H1 (cell line): ENCODE data around the gene GLIS2. TPM values are rescaled to one million over a fixed set of nuclear protein-coding genes. Genes with fewer than 3 reads are reported as not detected.

ENCODE experiments used
- CTCF ChIA-PET: fragments of 300-600 bp; sonication (Branson Sonifier 250); formaldehyde crosslinking; loops from one replicate; lab custom pipeline; 2021; ENCODE audit not compliant: partially characterized antibody; lab: Charles Lee
- POLR2A ChIA-PET: fragments of 300-600 bp; sonication (Branson Sonifier 250); formaldehyde crosslinking; loops from one replicate; lab custom pipeline; 2021; ENCODE audit warnings: inconsistent platforms; ENCODE audit not compliant: partially characterized antibody; lab: Charles Lee
- DNase-seq, 2 experiments: peaks; one replicate each; pipeline versions ENCODE4 v3.0.0 to v3.0.0-alpha.2; 2010 to 2022; ENCODE audit warnings: low spot score in 2 of 2, low read depth in 1 of 2, mixed read lengths in 1 of 2
- FAIRE-seq: peaks from 2 replicates; lab custom pipeline; 2011; peaks lifted over from hg19 to GRCh38; lab: Jason Lieb, UNC
- H2AFZ ChIP-seq: 2 replicates; pipeline ENCODE4 v1.8.1; 2012; ENCODE audit warnings: low read length, inconsistent platforms
- H2AK5ac ChIP-seq: 2 replicates; pipeline ENCODE4 v1.6.1; 2013; ENCODE audit warnings: low read depth, low read length
- H2BK120ac ChIP-seq: replicated peaks from 2 replicates; pipeline ENCODE3; 2013; ENCODE audit warnings: low read depth, low read length, inconsistent platforms
- H2BK12ac ChIP-seq: 2 replicates; pipeline ENCODE4 v1.6.1; 2013; ENCODE audit warnings: low read depth, low read length
- H2BK15ac ChIP-seq: 2 replicates; pipeline ENCODE4 v1.6.1; 2013; ENCODE audit warnings: low read length
- H2BK20ac ChIP-seq: 2 replicates; pipeline ENCODE4 v1.6.1; 2013; ENCODE audit warnings: low read length
- H2BK5ac ChIP-seq: 2 replicates; pipeline ENCODE4 v1.6.1; 2013; ENCODE audit warnings: low read depth, low read length
- H3K14ac ChIP-seq: 2 replicates; pipeline ENCODE4 v1.6.1; 2013; ENCODE audit warnings: inconsistent platforms; ENCODE audit not compliant: insufficient read length
- H3K18ac ChIP-seq: 2 replicates; pipeline ENCODE4 v1.6.1; 2013; ENCODE audit warnings: low read length; ENCODE audit errors: extremely low read depth
- H3K23ac ChIP-seq: 2 replicates; pipeline ENCODE4 v1.6.1; 2013; ENCODE audit warnings: inconsistent platforms; ENCODE audit not compliant: insufficient read length
- H3K23me2 ChIP-seq: 2 replicates; pipeline ENCODE4 v1.6.1; 2013; ENCODE audit warnings: low read depth, low read length
- H3K27ac ChIP-seq: 2 replicates; pipeline ENCODE4 v1.6.1; 2011; ENCODE audit warnings: low read depth, low read length, inconsistent platforms
- H3K27me3 ChIP-seq, 4 experiments: replicated peaks in 1 of 4; 1 replicate in 1 of 4; 2 replicates in 3 of 4; pipeline versions ENCODE4 v1.6.1 to v1.8.1; 2011 to 2013; ENCODE audit warnings: low read length in 3 of 4, mild to moderate bottlenecking in 3 of 4, inconsistent platforms in 2 of 4, mixed read lengths in 2 of 4, moderate library complexity in 1 of 4; ENCODE audit not compliant: control insufficient read depth in 3 of 4, insufficient read depth in 3 of 4; ENCODE audit errors: extremely low read depth in 1 of 4
- H3K36me3 ChIP-seq, 4 experiments: 2 replicates each; pipeline versions ENCODE4 v1.6.1 to v1.8.1; 2011 to 2013; ENCODE audit warnings: mild to moderate bottlenecking in 4 of 4, low read length in 3 of 4, moderate library complexity in 2 of 4, control low read depth in 1 of 4, inconsistent platforms in 1 of 4; ENCODE audit not compliant: insufficient read depth in 4 of 4, control insufficient read depth in 2 of 4
- H3K4ac ChIP-seq: replicated peaks from 2 replicates; pipeline ENCODE3; 2013; ENCODE audit warnings: low read length, low read depth, mixed read lengths, inconsistent platforms; ENCODE audit not compliant: insufficient read length
- H3K4me1 ChIP-seq, 4 experiments: replicated peaks in 1 of 4; 1 replicate in 1 of 4; 2 replicates in 3 of 4; pipeline versions ENCODE4 v1.6.1 to v1.8.1; 2011 to 2013; ENCODE audit warnings: low read length in 3 of 4, inconsistent platforms in 2 of 4, mixed read lengths in 1 of 4; ENCODE audit not compliant: insufficient read depth in 4 of 4, control insufficient read depth in 3 of 4
- H3K4me2 ChIP-seq, 2 experiments: 2 replicates each; pipeline versions ENCODE4 v1.6.1 to v1.8.1; 2011 to 2013; ENCODE audit warnings: low read depth in 2 of 2, low read length in 2 of 2, control low read depth in 1 of 2, inconsistent platforms in 1 of 2, mild to moderate bottlenecking in 1 of 2; ENCODE audit not compliant: insufficient read depth in 1 of 2
- H3K4me3 ChIP-seq, 4 experiments: fragments of 200-600, 300-600 bp in 1 of 4; sonication (generic), shearing (Covaris generic), sonication (Bioruptor Twin) in 1 of 4; 2 replicates each; pipeline versions ENCODE4 v1.5.1 to v1.8.1; 2011 to 2016; ENCODE audit warnings: low read length in 4 of 4, low read depth in 3 of 4, control low read depth in 2 of 4, inconsistent platforms in 2 of 4, mild to moderate bottlenecking in 2 of 4, mixed read lengths in 1 of 4, moderate library complexity in 1 of 4; ENCODE audit not compliant: insufficient read depth in 2 of 4; ENCODE audit errors: extremely low read depth in 1 of 4
- H3K56ac ChIP-seq: replicated peaks from 2 replicates; pipeline ENCODE3; 2013; ENCODE audit warnings: low read depth, mild to moderate bottlenecking, mixed read lengths, low read length, inconsistent platforms; ENCODE audit not compliant: insufficient read length
- H3K79me1 ChIP-seq: 2 replicates; pipeline ENCODE4 v1.6.1; 2013; ENCODE audit warnings: low read depth, low read length, control low read depth
- H3K79me2 ChIP-seq, 2 experiments: 2 replicates each; pipeline versions ENCODE4 v1.6.1 to v1.8.1; 2012 to 2013; ENCODE audit warnings: low read length in 2 of 2, mild to moderate bottlenecking in 2 of 2, inconsistent platforms in 1 of 2; ENCODE audit not compliant: insufficient read depth in 2 of 2, control insufficient read depth in 1 of 2
- H3K9ac ChIP-seq, 4 experiments: replicated peaks in 1 of 4; 1 replicate in 1 of 4; 2 replicates in 3 of 4; pipeline versions ENCODE4 v1.6.1 to v1.8.1; 2011 to 2013; ENCODE audit warnings: low read depth in 3 of 4, low read length in 3 of 4, control low read depth in 2 of 4, mild to moderate bottlenecking in 2 of 4, moderate library complexity in 2 of 4, inconsistent platforms in 1 of 4; ENCODE audit errors: extremely low read depth in 1 of 4
- H3K9me3 ChIP-seq, 2 experiments: 2 replicates each; pipeline versions ENCODE4 v1.6.1 to v1.8.1; 2012 to 2013; ENCODE audit warnings: mild to moderate bottlenecking in 2 of 2, moderate library complexity in 2 of 2, control low read depth in 1 of 2, inconsistent platforms in 1 of 2, low read depth in 1 of 2, low read length in 1 of 2, mixed read lengths in 1 of 2; ENCODE audit not compliant: insufficient read depth in 2 of 2
- H4K20me1 ChIP-seq, 2 experiments: replicated peaks in 1 of 2; 2 replicates each; pipeline versions ENCODE3 to v1.8.1; 2011 to 2013; ENCODE audit warnings: inconsistent platforms in 2 of 2, low read length in 2 of 2, mild to moderate bottlenecking in 1 of 2; ENCODE audit not compliant: insufficient read depth in 2 of 2, control insufficient read depth in 1 of 2
- H4K5ac ChIP-seq: 2 replicates; pipeline ENCODE4 v1.6.1; 2013; ENCODE audit warnings: low read length, low read depth, mixed read lengths, inconsistent platforms; ENCODE audit not compliant: insufficient read length
- H4K8ac ChIP-seq: 2 replicates; pipeline ENCODE4 v1.8.0; 2013; ENCODE audit warnings: mild to moderate bottlenecking, moderate library complexity, low read length, inconsistent platforms; ENCODE audit not compliant: insufficient read depth; ENCODE audit errors: extremely low read depth
- H4K91ac ChIP-seq: replicated peaks from 2 replicates; pipeline ENCODE3; 2013; ENCODE audit warnings: low read length, mixed read lengths, inconsistent platforms; ENCODE audit not compliant: insufficient read length
- CTBP2 ChIP-seq: IDR thresholded peaks from 2 replicates; pipeline ENCODE4 v1.7.0; 2011; ENCODE audit warnings: borderline replicate concordance, mild to moderate bottlenecking, moderate library complexity, mixed read lengths, low read length; ENCODE audit not compliant: insufficient read depth, insufficient read length
- GTF2F1 ChIP-seq: IDR thresholded peaks from 2 replicates; pipeline ENCODE4 v1.6.1; 2012; ENCODE audit warnings: low read depth, low read length, improper control_type of control experiment, borderline replicate concordance
- MAFK ChIP-seq: IDR thresholded peaks from 2 replicates; pipeline ENCODE4 v1.6.1; 2012; ENCODE audit warnings: low read depth, mild to moderate bottlenecking, improper control_type of control experiment, low read length
- SAP30 ChIP-seq: fragments of 300-600 bp; sonication (generic); IDR thresholded peaks from 2 replicates; pipeline ENCODE4 v1.7.1; 2012; ENCODE audit warnings: low read length, moderate library complexity, mild to moderate bottlenecking, inconsistent platforms; ENCODE audit not compliant: insufficient read depth, insufficient replicate concordance
- SRF ChIP-seq: IDR thresholded peaks from 2 replicates; pipeline ENCODE4 v1.6.1; 2011; ENCODE audit warnings: mild to moderate bottlenecking, low read depth, low read length, moderate library complexity
- TAF1 ChIP-seq: IDR thresholded peaks from 2 replicates; pipeline ENCODE4 v1.6.1; 2011; ENCODE audit warnings: mild to moderate bottlenecking, low read depth, low read length
- ZNF274 ChIP-seq: IDR thresholded peaks from 2 replicates; pipeline ENCODE4 v1.7.0; 2012; ENCODE audit warnings: low read length, borderline replicate concordance; ENCODE audit errors: extremely low read depth
- WGBS, 2 experiments: shearing (Covaris generic) in 1 of 2; methylation state at CpG; one replicate each; pipeline versions ENCODE4 v1.1.6 to v1.1.7; 2013 to 2015; ENCODE audit warnings: low lambda C conversion rate in 2 of 2, mixed read lengths in 2 of 2, inconsistent platforms in 1 of 2, low coverage in 1 of 2, missing lambda C conversion rate in 1 of 2; ENCODE audit not compliant: insufficient replicate concordance in 2 of 2, insufficient coverage in 1 of 2, insufficient read length in 1 of 2; ENCODE audit errors: extremely low coverage in 1 of 2, missing lambda C conversion rate in 1 of 2; 5-methylcytosine and 5-hydroxymethylcytosine counted together
- polyA plus RNA-seq, 7 experiments: library from polyadenylated mRNA; depleted of rRNA in 3 of 7; stranded (reverse) in 5 of 7; unstranded in 2 of 7; fragments of >200 nt in 5 of 7; fragments of 200-250 nt in 2 of 7; gene quantifications; 1 replicate in 5 of 7; 2 replicates in 1 of 7; 4 replicates in 1 of 7; pipeline versions ENCODE4 v1.2.1 to v1.2.3, GENCODE V29; 2011 to 2013; ENCODE audit warnings: missing spikeins in 2 of 7, mixed read lengths in 2 of 7
- total RNA-seq: library from RNA; stranded (reverse); fragmentation: NEBNext Ultra II Directional; extraction: Animal tissue kit (Norgen Biotek cat#: 25700); gene quantifications from 2 replicates; pipeline ENCODE4 v1.2.1, GENCODE V29; 2021

Gene GLIS2
- total and polyA plus RNA-seq, 2 of the 8 experiments (the other 6 are each of a cell fraction or from before 2014, with no cell fraction given), result 4.3 to 17.4 TPM

GRCh38 chr16:4318451-4318910, 2.6 kb downstream of the GLIS2 start:
- Histone ChIP-seq H3K4me2 (no peak overlapping the region), H2BK12ac (no peak overlapping the region), H3K4ac (no peak overlapping the region), H3K79me1 (peaks cover 13% of the 10 kb centered on the region), H4K5ac (no peak overlapping the region), H3K9me3 (no peaks in the 10 kb centered on the region), H3K23ac (no peak overlapping the region), H3K18ac (no peak overlapping the region), H3K4me1 (peaks cover 0 to 44% (median 38%) of the 10 kb centered on the region in 4 experiments; a peak in 6 of 7 replicates), H2BK20ac (no peak overlapping the region), H2AK5ac (no peak overlapping the region), H2BK15ac (no peak overlapping the region), H2BK5ac (0 out of 2 replicates have a peak overlapping the region, but pooled peaks have one; percentile 13), H3K14ac (no peak overlapping the region), H3K27ac (no peak overlapping the region), H3K9ac (no peak overlapping the region), H4K20me1 (peaks cover 19 to 26% of the 10 kb centered on the region in 2 experiments), H3K56ac (no peak overlapping the region), H2BK120ac (no peak overlapping the region), H4K8ac (no peak overlapping the region; the same call in 1 of the 2 replicates), H3K27me3 (peaks cover 0 to 14% (median 11%) of the 10 kb centered on the region in 4 experiments; a peak in 6 of 7 replicates), H4K91ac (no peak overlapping the region), H3K36me3 (no peaks in the 10 kb centered on the region), H3K23me2 (peaks cover 12% of the 10 kb centered on the region), H2AFZ (no peak overlapping the region), H3K4me3 (no peak overlapping the region), H3K79me2 (peaks cover 0 to 65% of the 10 kb centered on the region in 2 experiments; a peak in 3 of 4 replicates)
- no peak for FAIRE-seq
- no peak for DNase-seq
- ChIA-PET POLR2A (interaction anchor here (0.9 to 4.2 kb wide), 10 partner anchors 8 to 55 kb away, joined by 3 to 34 read pairs (median 3); partner anchors contain the start of genes PAM16 and TFAP4), CTCF (interaction anchor here (0.8 to 16.7 kb wide), 10 partner anchors 8 to 85 kb away, joined by 3 to 300 read pairs (median 4); no protein-coding TSS in a partner anchor)
- TF ChIP-seq MAFK (no peak), SAP30 (no peak), GTF2F1 (no peak), CTBP2 (no peak), TAF1 (no peak), SRF (no peak), ZNF274 (no peak)
- 83% methylated on average over 13 of the region's 13 CpGs; no CpG with 5 or more reads in 1 of the 2 experiments for WGBS, 2 experiments
